ENCODE results near the gene ACAD11.

- TF ChIP-seq POLR2A (IDR thresholded peaks at IDR 0.05) (no peak), CTCF (IDR thresholded peaks at IDR 0.05) (no peak)
Measured at GRCh38 chr3:132513057-132513456, 146.6 kb downstream of the ACAD11 start.
